ENCODE data around the gene NDUFB11.

NDUFB11 gene

DNA sequence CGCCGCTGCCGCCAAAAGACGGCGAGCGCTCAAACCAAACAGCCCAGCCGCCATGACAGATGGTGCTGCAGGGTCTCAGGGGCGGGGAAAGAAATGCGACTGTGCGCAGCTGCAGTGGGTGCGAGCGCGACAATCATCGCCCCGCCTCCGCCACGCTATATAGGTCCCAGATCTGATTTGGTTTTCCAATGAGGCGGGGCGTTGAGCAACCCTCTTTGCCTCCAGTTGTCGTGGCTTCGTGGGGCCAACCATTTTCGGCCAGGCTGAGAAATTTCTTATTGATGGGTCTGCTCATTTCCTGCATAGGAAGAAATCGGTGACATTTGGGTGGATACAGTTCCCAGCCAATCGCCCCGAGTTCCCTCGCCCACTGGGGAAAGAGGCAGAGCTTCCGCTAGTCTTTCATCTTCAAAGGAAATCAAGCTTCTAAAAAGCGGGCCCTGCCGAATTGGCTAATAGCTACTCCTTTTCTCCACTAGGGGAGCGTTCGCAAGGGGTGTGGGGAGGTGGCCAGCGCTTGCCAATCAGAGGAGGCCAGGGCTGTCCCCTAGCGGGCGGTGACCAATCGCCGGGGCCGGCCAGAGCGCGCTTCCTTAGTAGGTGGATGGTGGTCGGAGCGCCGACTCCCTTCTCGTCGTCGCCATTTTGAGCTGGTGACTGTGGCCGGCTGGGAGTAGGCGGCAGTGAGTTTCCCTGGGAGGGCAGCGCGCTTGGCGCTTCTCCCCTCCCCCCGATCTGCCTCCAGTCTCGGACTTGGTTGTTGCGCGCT lies at the start of gene NDUFB11, which contains the start of gene RBM10:
TSS of gene NDUFB11 (minus strand) at position 77 of the 769 bp plus-strand sequence. CDS start at position 54, 23 bp downstream.
TSS of gene RBM10 (plus strand) at position 596 of the 769 bp plus-strand sequence. CDS start 2,261 bp downstream, outside the sequence.
- no peaks in the 10 kb centered on the region for H3K9me3 ChIP-seq (ENCODE audit: control insufficient read depth, insufficient read depth, low read length)
- peaks cover 5% of the 10 kb centered on the region; the same call in 1 of the 2 replicates for H3K36me3 ChIP-seq (ENCODE audit: insufficient read depth, low read length)
- H3K9ac ChIP-seq (ENCODE audit: low read depth, low read length) = peak within 1 kb of the TSS; percentile 75
- no peaks in the 10 kb centered on the region; the same call in 1 of the 2 replicates for H3K4me1 ChIP-seq (ENCODE audit: insufficient read depth, low read length)

GRCh38 chrX:47193475-47194193 lies 49.1 kb upstream of the NDUFB11 start, which contains the start of gene UBA1:
UBA1 (plus strand) TSS chrX:47193829; CDS start chrX:47198803, 4,974 bp downstream.
- H3K9ac ChIP-seq (ENCODE audit: low read depth, low read length) = peak within 1 kb of the TSS; percentile 92
- peaks cover 21% of the 10 kb centered on the region for H3K36me3 ChIP-seq (ENCODE audit: insufficient read depth, low read length)
- peaks cover 32% of the 10 kb centered on the region for H3K4me1 ChIP-seq (ENCODE audit: insufficient read depth, low read length)
- H3K9me3 ChIP-seq (ENCODE audit: control insufficient read depth, insufficient read depth, low read length) = no peaks in the 10 kb centered on the region

GRCh38 chrX:47191806-47192401 lies 47.4 kb upstream of the NDUFB11 start:
- H3K4me1 ChIP-seq (ENCODE audit: insufficient read depth, low read length) = peaks cover 20% of the 10 kb centered on the region
- peaks cover 9% of the 10 kb centered on the region for H3K36me3 ChIP-seq (ENCODE audit: insufficient read depth, low read length)
- peak overlapping the region; percentile 81; the same call in 1 of the 2 replicates for H3K9ac ChIP-seq (ENCODE audit: low read depth, low read length)
- H3K9me3 ChIP-seq (ENCODE audit: control insufficient read depth, insufficient read depth, low read length) = no peaks in the 10 kb centered on the region

DNA sequence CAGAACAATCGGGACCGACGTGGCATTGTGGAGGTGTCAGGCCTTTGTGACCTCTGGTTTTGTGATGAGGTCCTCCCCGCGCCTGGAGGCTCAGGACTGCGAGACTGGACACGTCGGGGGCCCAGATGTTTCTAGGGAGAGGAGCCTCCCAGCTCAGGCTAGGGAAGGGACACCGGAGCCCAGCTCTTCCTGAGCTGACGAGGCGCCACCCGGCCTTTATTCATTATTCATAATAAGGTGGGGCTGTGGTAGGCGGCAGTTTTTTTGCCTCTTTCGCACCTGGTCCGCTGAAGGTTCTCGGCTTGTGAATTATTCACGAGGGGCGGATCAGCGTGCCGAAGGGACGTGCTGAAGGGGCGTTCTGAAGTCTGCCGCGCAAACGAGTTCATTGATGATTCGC lies 46.8 kb upstream of the NDUFB11 start:
- no peaks in the 10 kb centered on the region for H3K9me3 ChIP-seq (ENCODE audit: control insufficient read depth, insufficient read depth, low read length)
- H3K9ac ChIP-seq (ENCODE audit: low read depth, low read length) = peak overlapping the region; percentile 81
- H3K4me1 ChIP-seq (ENCODE audit: insufficient read depth, low read length) = peaks cover 14% of the 10 kb centered on the region
- H3K36me3 ChIP-seq (ENCODE audit: insufficient read depth, low read length) = peaks cover 3% of the 10 kb centered on the region

GRCh38 chrX:47190445-47191269 lies 46.2 kb upstream of the NDUFB11 start:
- Histone ChIP-seq H3K9me3 (ENCODE audit: control insufficient read depth, insufficient read depth, low read length) (no peaks in the 10 kb centered on the region), H3K36me3 (ENCODE audit: insufficient read depth, low read length) (no peaks in the 10 kb centered on the region; the same call in none of the 2 replicates)

DNA sequence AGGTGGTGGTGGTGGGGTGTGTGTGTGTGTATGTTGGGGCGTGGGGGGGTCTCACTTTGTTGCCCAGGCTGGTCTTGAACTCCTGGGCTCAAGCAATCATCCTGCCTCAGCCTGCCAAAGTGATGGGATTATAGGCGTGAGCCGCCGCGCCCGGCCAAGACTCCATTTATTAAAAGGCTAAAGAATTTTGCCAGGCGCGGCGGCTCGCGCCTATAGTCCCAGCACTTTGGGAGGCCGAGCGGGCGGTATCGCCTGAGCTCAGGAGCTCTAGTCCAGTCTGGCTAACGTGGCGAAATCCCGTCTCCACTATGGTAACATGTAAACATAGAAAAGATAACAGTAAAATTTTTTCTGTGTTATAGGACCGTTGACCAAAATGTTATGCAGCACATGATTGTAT lies 45.4 kb upstream of the NDUFB11 start:
- H3K9me3 ChIP-seq (ENCODE audit: control insufficient read depth, insufficient read depth, low read length) = no peaks in the 10 kb centered on the region
- H3K36me3 ChIP-seq (ENCODE audit: insufficient read depth, low read length) = no peaks in the 10 kb centered on the region; the same call in none of the 2 replicates
- H3K4me1 ChIP-seq (ENCODE audit: insufficient read depth, low read length) = peaks cover 4% of the 10 kb centered on the region
- H3K9ac ChIP-seq (ENCODE audit: low read depth, low read length) = peak overlapping the region; percentile 14; the same call in 1 of the 2 replicates

More at GRCh38 chrX:47190445-47191269, 46.2 kb upstream of the NDUFB11 start:
- Histone ChIP-seq H3K4me1 (ENCODE audit: insufficient read depth, low read length) (peaks cover 7% of the 10 kb centered on the region), H3K9ac (ENCODE audit: low read depth, low read length) (peak overlapping the region; percentile 81)

DNA sequence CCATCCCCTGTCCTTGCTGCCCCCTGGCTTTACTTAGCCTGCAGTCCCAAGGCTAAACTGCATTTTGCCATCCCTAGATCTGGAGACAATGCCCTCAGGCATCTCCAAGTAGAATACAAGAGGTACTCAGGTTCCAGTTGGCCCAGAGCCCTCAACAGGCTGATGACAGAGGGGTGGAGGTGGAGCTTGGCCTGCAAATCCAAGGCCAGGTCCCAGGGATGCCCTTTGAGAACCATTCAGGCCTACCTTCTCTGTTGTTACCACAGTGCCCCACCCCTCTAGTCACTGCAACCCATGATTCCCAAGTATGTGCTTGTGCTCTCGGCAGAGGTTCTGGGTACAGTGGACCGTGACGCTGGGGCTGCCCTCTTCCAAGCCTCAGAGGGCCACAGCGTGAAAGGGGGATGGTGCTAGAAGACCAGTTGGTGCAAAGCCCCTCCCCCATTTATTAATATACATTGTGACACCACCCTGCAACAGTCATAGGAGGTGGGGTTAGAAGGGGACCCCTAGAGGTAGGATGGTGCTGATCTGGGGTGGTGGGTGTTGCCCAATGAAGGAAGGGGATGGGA lies 42.7 kb upstream of the NDUFB11 start:
- no peaks in the 10 kb centered on the region; the same call in none of the 2 replicates for H3K36me3 ChIP-seq (ENCODE audit: insufficient read depth, low read length)
- no peak overlapping the region for H3K9ac ChIP-seq (ENCODE audit: low read depth, low read length)
- H3K9me3 ChIP-seq (ENCODE audit: control insufficient read depth, insufficient read depth, low read length) = no peaks in the 10 kb centered on the region
- H3K4me1 ChIP-seq (ENCODE audit: insufficient read depth, low read length) = no peaks in the 10 kb centered on the region

GRCh38 chrX:47186096-47186740 lies 41.7 kb upstream of the NDUFB11 start:
- no peaks in the 10 kb centered on the region; the same call in none of the 2 replicates for H3K36me3 ChIP-seq (ENCODE audit: insufficient read depth, low read length)
- no peaks in the 10 kb centered on the region for H3K4me1 ChIP-seq (ENCODE audit: insufficient read depth, low read length)
- no peaks in the 10 kb centered on the region for H3K9me3 ChIP-seq (ENCODE audit: control insufficient read depth, insufficient read depth, low read length)
- no peak overlapping the region for H3K9ac ChIP-seq (ENCODE audit: low read depth, low read length)

GRCh38 chrX:47185241-47185640 lies 40.7 kb upstream of the NDUFB11 start:
- no peak overlapping the region for H3K9ac ChIP-seq (ENCODE audit: low read depth, low read length)
- no peaks in the 10 kb centered on the region for H3K4me1 ChIP-seq (ENCODE audit: insufficient read depth, low read length)
- H3K36me3 ChIP-seq (ENCODE audit: insufficient read depth, low read length) = no peaks in the 10 kb centered on the region; the same call in none of the 2 replicates
- H3K9me3 ChIP-seq (ENCODE audit: control insufficient read depth, insufficient read depth, low read length) = no peaks in the 10 kb centered on the region

- Histone ChIP-seq H3K4me1 (ENCODE audit: insufficient read depth, low read length) (no peaks in the 10 kb centered on the region), H3K9ac (ENCODE audit: low read depth, low read length) (no peak overlapping the region), H3K9me3 (ENCODE audit: control insufficient read depth, insufficient read depth, low read length) (no peaks in the 10 kb centered on the region), H3K36me3 (ENCODE audit: insufficient read depth, low read length) (no peaks in the 10 kb centered on the region; the same call in none of the 2 replicates)
Measured at GRCh38 chrX:47184486-47184885, 40.0 kb upstream of the NDUFB11 start.

DNA sequence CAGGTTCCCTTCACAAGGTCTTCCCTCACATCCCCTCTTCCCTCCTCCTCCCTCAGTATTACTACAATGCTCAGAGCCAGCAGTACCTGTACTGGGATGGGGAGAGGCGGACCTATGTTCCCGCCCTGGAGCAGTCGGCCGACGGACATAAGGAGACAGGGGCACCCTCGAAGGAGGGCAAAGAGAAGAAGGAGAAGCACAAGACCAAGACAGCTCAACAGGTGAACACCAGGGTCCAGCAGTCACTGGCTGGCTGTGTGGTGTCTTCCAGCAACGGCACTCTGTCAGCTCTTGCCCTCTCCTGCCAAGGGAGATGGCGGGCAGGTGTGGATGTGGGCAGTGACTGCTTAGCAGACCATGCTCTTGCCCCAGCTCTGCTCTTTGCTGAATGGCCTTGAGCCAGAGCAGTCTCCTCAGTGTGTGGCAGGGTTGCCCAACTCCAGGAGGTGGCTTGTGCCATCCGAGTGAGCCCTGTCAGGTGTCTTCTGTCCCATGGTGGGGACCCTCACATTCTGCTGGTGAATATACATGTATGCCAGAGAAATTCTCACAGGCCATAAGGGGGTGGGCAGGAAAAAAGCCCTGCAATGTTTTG lies 37.7 kb upstream of the NDUFB11 start:
- Histone ChIP-seq H3K9me3 (ENCODE audit: control insufficient read depth, insufficient read depth, low read length) (no peaks in the 10 kb centered on the region), H3K4me1 (ENCODE audit: insufficient read depth, low read length) (no peaks in the 10 kb centered on the region), H3K36me3 (ENCODE audit: insufficient read depth, low read length) (peaks cover 12% of the 10 kb centered on the region), H3K9ac (ENCODE audit: low read depth, low read length) (no peak overlapping the region)

- H3K9me3 ChIP-seq (ENCODE audit: control insufficient read depth, insufficient read depth, low read length) = no peaks in the 10 kb centered on the region
- H3K4me1 ChIP-seq (ENCODE audit: insufficient read depth, low read length) = 0 out of 2 replicates have a peak, but pooled peaks cover 4% of the 10 kb centered on the region
- peaks cover 17% of the 10 kb centered on the region for H3K36me3 ChIP-seq (ENCODE audit: insufficient read depth, low read length)
- H3K9ac ChIP-seq (ENCODE audit: low read depth, low read length) = no peak overlapping the region
Measured at GRCh38 chrX:47181301-47181700, 36.8 kb upstream of the NDUFB11 start.

Data from ES-I3 (cell line).